T-helper 17 cell (primary cell): ENCODE data around the gene DMXL2. TPM values are rescaled to one million over a fixed set of nuclear protein-coding genes. Genes with fewer than 3 reads are reported as not detected.
"Not testable (repeated sequence)": the region's sequence is repeated elsewhere in the genome, so short reads cannot be mapped to it uniquely, and the experiment has no call there.

ENCODE experiments used
- ATAC-seq: fragments of 150-1000 bp; cut with Tn5 transposase; 2 replicates; pipeline ENCODE4 v1.10.0; 2021; ENCODE audit warnings: mild to moderate bottlenecking, moderate library complexity
- DNase-seq, 3 donors: peaks; one replicate each; pipeline versions ENCODE4 v3.0.0 to v3.0.0-alpha.2; 2020 to 2021
- H3K9me3 ChIP-seq: one replicate; pipeline ENCODE4 v1.7.0; 2013; ENCODE audit warnings: low read length, mild to moderate bottlenecking; ENCODE audit not compliant: control insufficient read depth, poor library complexity, severe bottlenecking
- H3K27ac Mint-ChIP-seq: one replicate; pipeline ENCODE4 v1.8.0; 2022; ENCODE audit warnings: mild to moderate bottlenecking, moderate library complexity, mixed read lengths
- H3K27me3 Mint-ChIP-seq: one replicate; pipeline ENCODE4 v1.8.0; 2022; ENCODE audit warnings: mixed read lengths
- H3K36me3 Mint-ChIP-seq: one replicate; pipeline ENCODE4 v1.8.0; 2022; ENCODE audit warnings: low read depth, mixed read lengths
- H3K4me1 Mint-ChIP-seq: one replicate; pipeline ENCODE4 v1.8.0; 2022; ENCODE audit warnings: mild to moderate bottlenecking, mixed read lengths
- H3K4me3 Mint-ChIP-seq: one replicate; pipeline ENCODE4 v1.8.0; 2022; ENCODE audit warnings: mild to moderate bottlenecking, moderate library complexity, mixed read lengths
- total RNA-seq, 4 donors: library from RNA in 2 of 4; stranded (reverse) in 2 of 4; gene quantifications; one replicate each; pipeline ENCODE4 v1.2.3 and lab custom pipeline; 2022 to 2026

Gene DMXL2
- total RNA-seq, 2 donors from 2014 or later: 5.5 to 7.5 TPM

GRCh38 chr15:51438526-51438925 is 184.0 kb downstream of the DMXL2 start:
- no peaks in the 10 kb centered on the region for H3K27me3 Mint-ChIP-seq
- H3K9me3 ChIP-seq: no peaks in the 10 kb centered on the region
- ATAC-seq (no peak), DNase-seq (no peak)
- H3K27ac Mint-ChIP-seq: no peak overlapping the region
- no peak overlapping the region for H3K4me3 Mint-ChIP-seq
- H3K36me3 Mint-ChIP-seq: no peaks in the 10 kb centered on the region
- no peaks in the 10 kb centered on the region for H3K4me1 Mint-ChIP-seq

- H3K27ac Mint-ChIP-seq: no peak overlapping the region
- ATAC-seq (no peak), DNase-seq (no peak)
- H3K36me3 Mint-ChIP-seq: no peaks in the 10 kb centered on the region
- H3K4me1 Mint-ChIP-seq: no peaks in the 10 kb centered on the region
- no peaks in the 10 kb centered on the region for H3K9me3 ChIP-seq
- H3K27me3 Mint-ChIP-seq: peaks cover 4% of the 10 kb centered on the region
- no peak overlapping the region for H3K4me3 Mint-ChIP-seq
These were observed 197.0 kb downstream of the DMXL2 start for GRCh38 chr15:51425517-51426040.

DNA sequence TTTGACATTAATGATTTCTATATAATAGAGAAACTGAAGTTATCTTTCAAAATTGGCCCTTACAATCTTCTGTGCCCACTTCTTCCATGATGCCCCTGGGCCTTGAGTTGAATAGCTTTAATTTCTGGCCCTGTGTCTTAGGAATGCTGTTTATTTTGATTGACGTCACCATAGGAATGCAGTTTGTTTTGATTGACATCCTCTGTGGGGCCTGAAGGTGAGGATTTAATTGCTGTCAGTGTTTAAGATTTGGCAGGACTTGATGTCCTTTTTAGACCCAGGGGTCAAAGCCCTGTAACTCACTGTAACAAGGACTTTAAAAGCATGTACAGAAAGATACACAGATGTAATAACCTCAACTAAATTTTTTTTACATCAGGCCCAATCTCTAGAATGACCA is 197.8 kb downstream of the DMXL2 start:
- H3K9me3 ChIP-seq: no peaks in the 10 kb centered on the region
- no peak for ATAC-seq
- H3K27me3 Mint-ChIP-seq: no peaks in the 10 kb centered on the region
- no peaks in the 10 kb centered on the region for H3K36me3 Mint-ChIP-seq
- no peak overlapping the region for H3K4me3 Mint-ChIP-seq
- H3K27ac Mint-ChIP-seq: no peak overlapping the region
- DNase-seq: no peak
- H3K4me1 Mint-ChIP-seq: no peaks in the 10 kb centered on the region

- ATAC-seq, DNase-seq, H3K4me1 Mint-ChIP-seq: not testable (repeated sequence)
These were observed 199.5 kb downstream of the DMXL2 start for GRCh38 chr15:51423040-51423439.

DNA sequence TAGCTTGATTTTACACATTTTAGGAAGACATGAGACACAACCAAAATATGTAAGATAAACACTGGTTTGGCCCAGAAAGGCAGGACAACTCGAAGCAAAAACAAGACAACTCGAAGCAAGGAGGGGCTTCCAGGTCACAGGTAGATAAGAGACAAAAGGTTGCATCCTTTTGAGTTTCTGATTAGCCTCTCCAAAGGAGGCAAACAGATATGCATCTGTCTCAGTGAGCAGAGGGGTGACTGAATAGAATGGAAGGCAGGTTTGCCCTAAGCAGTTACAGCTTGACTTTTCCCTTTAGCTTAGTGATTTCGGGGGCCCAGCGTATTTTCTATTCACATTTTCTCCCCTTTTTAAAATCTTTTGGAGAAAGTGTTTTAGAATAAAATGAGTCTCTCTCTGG is 206.4 kb downstream of the DMXL2 start:
- DNase-seq (no peak), ATAC-seq (no peak)
- H3K27ac Mint-ChIP-seq: no peak overlapping the region
- H3K4me3 Mint-ChIP-seq: no peak overlapping the region
- no peaks in the 10 kb centered on the region for H3K4me1 Mint-ChIP-seq
- H3K27me3 Mint-ChIP-seq: peaks cover 16% of the 10 kb centered on the region
- H3K36me3 Mint-ChIP-seq: no peaks in the 10 kb centered on the region
- H3K9me3 ChIP-seq: no peaks in the 10 kb centered on the region

More at GRCh38 chr15:51423040-51423439, 199.5 kb downstream of the DMXL2 start:
- not testable (repeated sequence) for H3K9me3 ChIP-seq, H3K27me3 Mint-ChIP-seq, H3K4me3 Mint-ChIP-seq, H3K36me3 Mint-ChIP-seq, H3K27ac Mint-ChIP-seq

DNA sequence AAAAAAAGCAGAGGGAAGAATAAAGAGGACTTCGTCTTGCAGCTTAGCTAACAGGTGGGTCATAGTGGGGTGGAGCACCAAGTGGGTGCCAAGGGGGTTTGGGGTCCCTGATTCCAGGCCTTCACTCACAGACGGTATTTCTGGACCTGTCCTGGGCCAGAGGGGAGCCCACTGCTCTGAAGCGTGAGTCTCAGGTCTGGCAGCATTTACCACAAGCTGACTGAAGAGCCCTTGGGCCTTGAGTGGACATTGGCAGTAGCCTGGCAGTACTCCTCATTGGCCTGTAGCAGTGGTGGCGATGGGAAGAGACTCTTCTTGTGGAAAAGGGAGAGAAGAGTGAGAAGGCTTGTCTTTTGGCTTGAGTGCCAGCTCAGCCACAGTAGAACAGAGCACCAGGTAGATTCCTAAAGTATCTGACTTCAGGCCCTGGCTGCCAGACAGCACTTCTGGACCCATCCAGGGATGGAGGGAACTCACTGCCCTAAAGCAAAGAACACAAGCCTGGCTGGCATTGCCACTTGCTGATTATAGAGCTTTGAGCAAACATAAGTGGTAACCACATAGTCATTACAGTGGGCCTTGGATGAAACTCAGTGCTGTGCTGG is 208.2 kb downstream of the DMXL2 start:
- peaks cover 16% of the 10 kb centered on the region for H3K27me3 Mint-ChIP-seq
- H3K4me3 Mint-ChIP-seq: no peak overlapping the region
- H3K36me3 Mint-ChIP-seq: no peaks in the 10 kb centered on the region
- DNase-seq (no peak), ATAC-seq (no peak)
- H3K27ac Mint-ChIP-seq: no peak overlapping the region
- no peaks in the 10 kb centered on the region for H3K9me3 ChIP-seq
- no peaks in the 10 kb centered on the region for H3K4me1 Mint-ChIP-seq

DNA sequence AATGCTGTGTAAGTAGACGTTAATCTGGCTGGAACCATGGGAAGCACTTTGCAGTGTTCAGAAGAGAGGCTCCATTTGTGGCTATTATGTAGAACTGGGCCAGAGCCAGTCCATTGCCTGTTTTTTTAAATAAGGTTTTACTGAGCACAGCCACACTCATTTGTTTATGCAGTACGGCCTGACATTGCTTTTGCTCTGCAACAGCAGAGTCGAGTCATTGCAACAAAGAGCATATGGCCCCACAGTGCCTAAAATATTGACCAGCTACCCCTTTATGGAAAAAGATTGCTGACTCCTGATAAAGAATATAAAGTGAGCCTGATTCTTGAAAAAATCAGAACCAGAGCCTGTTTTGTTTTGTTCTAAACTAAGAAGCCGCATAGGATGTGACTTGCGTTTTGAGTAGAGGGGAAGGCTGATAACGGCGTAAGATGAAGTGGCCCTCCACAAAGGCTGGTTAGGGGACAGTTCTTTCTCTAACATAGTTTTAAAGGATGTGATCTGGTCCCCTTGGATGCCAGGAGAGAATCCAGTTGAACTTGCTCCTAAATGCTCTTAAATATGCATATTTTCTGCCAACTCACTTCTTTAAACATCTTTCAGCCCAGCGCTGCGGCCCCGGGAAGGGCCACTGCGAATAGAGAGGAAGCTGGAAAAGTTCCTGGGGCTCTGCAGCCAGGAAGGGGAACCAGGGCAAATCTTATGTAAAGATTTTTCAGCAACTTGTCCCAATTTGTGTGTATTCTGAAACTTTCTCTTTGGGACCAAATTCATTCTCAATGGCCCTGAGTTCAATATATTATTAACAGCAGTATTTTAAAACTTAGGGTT is 216.7 kb downstream of the DMXL2 start:
- ATAC-seq (no peak), DNase-seq (no peak)
- H3K36me3 Mint-ChIP-seq: no peaks in the 10 kb centered on the region
- no peaks in the 10 kb centered on the region for H3K4me1 Mint-ChIP-seq
- no peak overlapping the region for H3K27ac Mint-ChIP-seq
- H3K4me3 Mint-ChIP-seq: no peak overlapping the region
- H3K9me3 ChIP-seq: no peaks in the 10 kb centered on the region
- H3K27me3 Mint-ChIP-seq: peaks cover 48% of the 10 kb centered on the region

- Mint-ChIP-seq H3K4me3 (no peak overlapping the region), H3K36me3 (no peaks in the 10 kb centered on the region), H3K4me1 (no peaks in the 10 kb centered on the region), H3K27ac (no peak overlapping the region), H3K27me3 (peaks cover 54% of the 10 kb centered on the region)
- H3K9me3 ChIP-seq: no peaks in the 10 kb centered on the region
- no peak for DNase-seq
- no peak for ATAC-seq
These were observed 218.4 kb downstream of the DMXL2 start for GRCh38 chr15:51403946-51404695.

DNA sequence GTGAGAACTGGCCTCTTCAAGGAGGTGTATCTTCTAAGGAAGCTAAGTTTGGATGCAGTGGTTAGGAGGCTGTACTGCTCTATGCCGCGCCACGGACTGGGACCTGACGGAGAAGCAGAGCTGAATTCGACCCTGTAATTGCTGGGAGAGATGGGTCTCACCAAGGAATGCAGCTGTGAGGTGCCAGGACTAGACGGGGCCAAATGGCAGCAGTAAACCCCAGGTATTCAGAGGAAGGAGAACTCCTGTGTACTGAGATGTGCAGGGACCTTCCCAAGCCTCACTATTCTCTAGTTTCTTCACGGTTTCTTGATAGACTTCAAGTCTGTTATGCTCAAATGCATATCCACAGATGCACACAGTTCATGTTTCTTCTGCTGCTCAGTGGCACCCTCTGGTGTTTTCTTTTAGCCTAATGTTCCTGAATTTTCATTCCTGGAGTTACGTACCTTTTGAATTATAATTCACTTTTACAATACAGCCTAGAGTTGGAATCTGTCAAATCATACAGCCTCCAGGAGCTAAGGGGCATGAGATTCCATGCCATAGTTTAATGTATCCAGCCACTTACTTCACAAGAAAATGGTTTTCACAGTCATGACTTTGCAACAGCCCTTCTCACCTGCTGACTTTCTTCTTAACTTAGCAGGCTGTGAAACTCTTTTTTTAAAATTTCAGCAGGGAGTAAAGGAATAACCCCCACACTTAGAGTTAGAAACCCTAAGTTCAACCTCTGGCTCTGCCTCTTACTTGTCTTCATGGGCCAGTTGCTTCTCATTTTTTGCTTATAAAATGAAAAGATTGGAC is 219.3 kb downstream of the DMXL2 start:
- Mint-ChIP-seq H3K4me1 (no peaks in the 10 kb centered on the region), H3K36me3 (no peaks in the 10 kb centered on the region), H3K27me3 (peaks cover 54% of the 10 kb centered on the region), H3K4me3 (no peak overlapping the region), H3K27ac (no peak overlapping the region)
- DNase-seq: no peak
- ATAC-seq: no peak
- no peaks in the 10 kb centered on the region for H3K9me3 ChIP-seq

DNA sequence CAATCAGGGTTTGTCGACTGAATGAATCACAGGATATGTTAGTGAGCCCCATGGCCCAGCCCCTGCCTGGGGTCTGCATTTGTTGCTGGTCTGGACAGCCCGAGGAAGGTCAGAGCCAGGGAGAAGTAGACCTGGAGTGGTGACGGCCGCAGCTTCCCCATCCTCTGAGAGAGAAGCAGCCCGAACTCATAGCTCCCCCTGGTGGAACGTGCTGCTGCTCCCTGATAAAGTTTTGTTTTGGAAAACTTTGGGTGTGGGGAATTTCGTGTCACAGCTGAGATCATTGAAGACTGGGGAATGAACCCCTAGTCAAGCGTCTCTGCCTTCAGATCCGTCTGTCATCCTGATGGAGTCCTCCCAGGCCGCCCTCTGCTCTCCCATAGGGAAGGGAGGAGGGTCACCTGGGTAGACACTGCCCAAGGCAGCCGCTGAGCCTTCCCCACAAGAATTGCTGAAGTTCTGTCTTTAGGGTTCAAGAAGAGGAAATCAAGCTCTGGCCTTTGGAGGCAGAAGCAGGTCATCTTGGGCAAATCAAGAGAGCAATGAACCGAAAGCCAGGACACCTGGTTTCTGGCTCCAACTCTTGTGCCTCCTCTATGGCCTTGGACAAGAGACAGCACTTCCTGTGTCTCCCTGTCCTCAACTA is 220.6 kb downstream of the DMXL2 start:
- ATAC-seq (no peak), DNase-seq (no peak)
- Mint-ChIP-seq H3K4me1 (no peaks in the 10 kb centered on the region), H3K27ac (no peak overlapping the region), H3K4me3 (no peak overlapping the region), H3K36me3 (no peaks in the 10 kb centered on the region), H3K27me3 (peaks cover 50% of the 10 kb centered on the region)
- H3K9me3 ChIP-seq: no peaks in the 10 kb centered on the region

DNA sequence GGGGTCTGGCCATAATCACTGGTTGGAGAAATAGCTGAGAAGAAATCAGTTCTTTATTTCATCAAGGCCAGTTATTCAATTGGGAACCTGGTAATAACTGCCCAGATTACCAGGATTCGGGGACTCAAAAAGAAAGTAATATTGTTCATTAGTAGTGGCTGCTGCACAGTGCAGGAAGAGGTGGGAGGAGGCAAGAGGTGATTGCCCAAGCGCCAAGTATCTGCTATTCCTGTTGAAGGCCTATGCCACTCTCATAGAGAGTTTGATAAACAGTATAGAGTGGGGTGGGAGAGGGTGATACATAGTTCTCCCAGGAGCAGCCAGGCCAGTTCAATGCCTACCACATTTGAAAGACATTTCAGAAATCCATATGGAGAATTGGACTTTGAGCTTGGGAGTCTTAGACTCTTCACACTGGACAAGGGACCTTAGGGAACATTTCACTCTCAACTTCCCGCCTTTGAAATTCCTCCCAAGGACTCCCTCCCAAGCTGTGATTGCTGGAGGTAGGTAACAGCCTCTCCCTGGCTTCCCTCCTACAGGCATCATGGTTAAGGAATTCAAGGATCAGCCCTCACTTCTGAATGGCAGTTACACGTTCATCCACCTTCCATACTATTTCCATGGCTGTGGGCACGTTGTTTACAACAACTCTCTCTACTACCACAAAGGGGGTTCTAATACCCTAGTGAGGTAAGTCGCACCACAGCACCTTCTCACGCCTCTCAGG is 221.4 kb downstream of the DMXL2 start:
- Mint-ChIP-seq H3K4me3 (no peak overlapping the region), H3K36me3 (no peaks in the 10 kb centered on the region), H3K27me3 (peaks cover 50% of the 10 kb centered on the region), H3K4me1 (no peaks in the 10 kb centered on the region), H3K27ac (no peak overlapping the region)
- DNase-seq (no peak), ATAC-seq (no peak)
- H3K9me3 ChIP-seq: no peaks in the 10 kb centered on the region

GRCh38 chr15:51398626-51399025 is 223.9 kb downstream of the DMXL2 start:
- ATAC-seq: no peak
- H3K4me3 Mint-ChIP-seq: no peak overlapping the region
- H3K27ac Mint-ChIP-seq: no peak overlapping the region
- H3K4me1 Mint-ChIP-seq: no peaks in the 10 kb centered on the region
- no peaks in the 10 kb centered on the region for H3K9me3 ChIP-seq
- no peak for DNase-seq
- peaks cover 47% of the 10 kb centered on the region for H3K27me3 Mint-ChIP-seq
- no peaks in the 10 kb centered on the region for H3K36me3 Mint-ChIP-seq
